NCI-H446 treated with DMSO at 0.1 percent for 48 hours (cell line): ENCODE data around the gene PGRMC2.

ENCODE experiments used
- DNase-seq: peaks from one replicate; lab custom pipeline; 2025; lab: John Stamatoyannopoulos, UW

PGRMC2 gene, protein sequence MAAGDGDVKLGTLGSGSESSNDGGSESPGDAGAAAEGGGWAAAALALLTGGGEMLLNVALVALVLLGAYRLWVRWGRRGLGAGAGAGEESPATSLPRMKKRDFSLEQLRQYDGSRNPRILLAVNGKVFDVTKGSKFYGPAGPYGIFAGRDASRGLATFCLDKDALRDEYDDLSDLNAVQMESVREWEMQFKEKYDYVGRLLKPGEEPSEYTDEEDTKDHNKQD

DNA sequence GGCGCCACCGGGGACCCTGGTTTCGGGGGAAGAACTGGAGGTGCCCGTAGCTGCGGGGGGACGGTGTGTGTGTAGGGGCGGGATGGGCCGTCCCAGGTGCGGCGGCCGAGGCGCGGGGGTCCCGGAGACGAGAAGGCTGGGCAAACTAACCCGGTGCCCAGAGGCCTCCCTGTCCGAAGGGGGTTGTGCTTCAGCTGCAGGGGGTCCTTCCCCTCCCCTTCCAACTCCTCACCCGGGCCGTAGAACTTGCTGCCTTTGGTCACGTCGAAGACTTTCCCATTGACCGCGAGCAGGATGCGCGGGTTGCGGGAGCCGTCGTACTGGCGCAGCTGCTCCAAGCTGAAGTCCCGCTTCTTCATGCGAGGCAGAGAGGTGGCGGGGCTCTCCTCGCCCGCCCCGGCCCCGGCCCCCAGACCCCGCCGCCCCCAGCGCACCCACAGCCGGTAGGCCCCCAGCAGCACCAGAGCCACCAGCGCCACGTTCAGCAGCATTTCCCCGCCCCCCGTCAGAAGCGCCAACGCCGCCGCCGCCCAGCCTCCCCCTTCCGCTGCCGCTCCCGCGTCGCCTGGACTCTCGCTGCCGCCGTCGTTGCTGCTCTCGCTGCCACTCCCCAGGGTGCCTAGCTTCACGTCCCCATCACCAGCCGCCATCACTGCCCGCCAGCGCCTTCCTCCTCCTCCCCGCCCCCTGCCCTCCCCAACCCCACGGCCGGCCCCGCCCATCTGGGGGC is at the start of gene PGRMC2:
Gene PGRMC2 (minus strand): TSS at position 673 of the 730 bp plus-strand sequence. CDS start 23 bp downstream, at position 650.
- DNase-seq = no peak

DNA sequence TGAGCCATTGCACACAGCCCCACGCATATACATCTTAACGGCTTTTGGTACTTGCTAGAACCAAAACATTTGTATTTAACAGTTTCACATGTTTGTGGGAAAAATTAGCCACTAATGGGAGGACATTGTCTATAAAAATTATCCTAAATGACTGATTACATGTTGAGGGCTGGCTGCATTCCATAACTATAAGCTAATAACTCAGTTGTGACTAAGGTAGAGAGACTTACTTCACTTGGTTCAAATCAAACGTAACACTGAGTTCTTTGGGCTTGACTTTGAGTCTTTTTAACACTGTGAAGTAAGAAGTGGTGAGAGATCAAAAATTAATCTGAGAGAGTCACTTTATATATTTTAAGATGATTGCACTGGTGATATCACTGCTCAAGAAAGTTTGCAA is 47.9 kb upstream of the PGRMC2 start:
- no peak for DNase-seq

DNA sequence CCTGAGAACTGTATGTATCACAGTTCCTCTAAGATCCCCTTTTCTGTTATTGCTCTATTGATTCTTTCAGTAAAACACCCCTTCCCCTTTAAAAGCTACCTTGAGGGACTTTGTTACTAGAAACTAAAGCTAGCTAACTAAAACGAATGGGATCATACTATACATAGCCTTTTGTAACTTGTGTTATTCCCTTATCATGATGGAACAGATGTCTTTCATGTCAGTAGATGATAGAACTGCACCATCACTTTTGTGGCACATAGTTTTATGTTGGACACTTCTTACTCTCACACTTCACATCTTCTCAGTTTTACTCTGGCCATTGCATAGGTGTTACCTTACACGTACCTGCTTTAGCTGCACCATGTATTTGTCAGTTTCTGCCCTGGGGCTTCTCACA is 46.6 kb upstream of the PGRMC2 start:
- no peak for DNase-seq

DNA sequence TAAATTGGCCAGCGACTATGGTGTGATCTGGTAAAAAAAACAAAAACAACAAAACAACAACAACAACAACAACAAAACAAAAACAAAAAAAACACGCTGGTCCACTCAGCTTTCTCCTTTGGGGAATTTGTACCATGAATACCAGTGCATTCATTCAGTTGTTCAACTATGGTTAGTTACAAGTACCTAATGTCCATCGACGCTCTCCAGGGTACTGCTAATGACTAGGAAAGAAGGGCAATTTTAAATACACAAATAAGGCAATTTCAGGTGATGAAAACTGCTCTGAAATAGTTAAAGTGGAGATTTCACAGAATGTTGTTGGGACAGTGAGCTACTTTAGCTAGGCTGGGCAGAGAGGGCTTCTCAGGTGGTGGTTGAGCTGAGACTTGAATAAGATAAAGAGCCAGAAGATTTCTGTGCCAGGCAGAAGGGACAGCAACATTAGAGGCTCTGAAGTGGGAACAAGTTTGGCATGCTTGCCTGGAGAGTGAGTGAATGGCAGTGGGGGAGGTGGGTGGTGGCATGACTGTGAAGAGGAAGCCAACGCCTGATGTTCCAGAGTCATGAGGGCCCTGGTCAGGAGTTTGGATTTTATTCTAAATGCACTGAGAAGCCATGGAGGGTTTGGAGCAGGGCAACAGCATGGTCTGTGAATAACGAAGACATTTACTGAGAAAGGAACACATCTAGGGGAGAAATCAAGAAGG is 45.9 kb upstream of the PGRMC2 start:
- DNase-seq = no peak

DNA sequence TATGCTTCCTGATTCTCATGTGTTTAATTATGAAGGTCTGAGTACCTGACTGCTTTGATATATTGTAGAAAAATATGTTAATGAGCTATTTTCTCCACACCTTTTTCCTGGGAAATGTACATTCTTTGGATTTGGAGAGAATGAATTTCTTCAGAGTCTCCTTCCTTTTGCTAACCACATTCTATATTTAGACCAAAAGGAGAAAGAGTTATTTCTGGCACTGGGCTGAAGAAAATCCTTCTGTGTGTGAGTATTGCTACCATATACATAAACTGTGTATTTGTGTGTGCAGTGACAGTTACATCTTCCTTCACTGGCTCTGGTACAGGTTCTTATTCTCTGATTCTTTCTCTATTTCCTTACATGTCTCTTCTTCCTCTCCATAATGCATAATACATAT is 44.5 kb upstream of the PGRMC2 start:
- no peak for DNase-seq

DNA sequence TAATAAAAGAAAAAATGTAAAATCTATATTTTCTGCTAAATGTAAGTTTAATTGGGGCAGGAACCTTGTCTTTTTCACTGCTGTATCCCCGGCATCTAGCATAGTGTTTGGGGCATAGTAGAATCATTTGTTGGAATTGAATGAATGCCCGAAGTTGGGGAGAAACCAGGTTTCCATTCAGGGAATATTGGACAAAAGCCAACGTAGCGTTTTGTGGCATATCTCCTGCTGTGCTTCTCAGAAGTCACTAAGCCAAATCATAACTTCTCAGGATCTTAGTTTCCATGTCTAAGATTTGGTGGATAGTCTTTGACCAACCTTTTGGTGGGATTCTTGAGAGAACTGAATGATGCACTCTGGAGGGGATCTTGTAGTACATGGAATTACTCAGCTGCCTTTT is 42.0 kb upstream of the PGRMC2 start:
- DNase-seq = no peak

DNA sequence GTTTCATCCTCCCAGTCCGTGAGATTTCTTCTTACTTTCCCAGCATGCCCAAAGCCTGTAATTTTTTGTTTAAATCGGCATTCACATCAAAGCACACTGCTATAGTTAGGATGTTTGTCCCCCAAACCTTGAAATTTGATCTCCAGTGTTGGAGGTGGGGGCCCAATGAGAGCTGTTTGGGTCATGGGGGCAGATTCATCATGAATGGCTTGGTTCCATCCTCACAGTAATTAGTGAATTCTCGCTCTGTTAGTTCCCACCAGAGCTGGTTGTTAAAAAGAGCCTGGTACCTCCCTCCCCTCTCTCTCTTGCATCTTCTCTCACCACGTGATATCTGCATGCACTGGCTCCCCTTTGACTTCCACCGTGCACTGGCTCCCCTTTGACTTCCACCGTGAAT is 40.5 kb upstream of the PGRMC2 start:
- no peak for DNase-seq

DNA sequence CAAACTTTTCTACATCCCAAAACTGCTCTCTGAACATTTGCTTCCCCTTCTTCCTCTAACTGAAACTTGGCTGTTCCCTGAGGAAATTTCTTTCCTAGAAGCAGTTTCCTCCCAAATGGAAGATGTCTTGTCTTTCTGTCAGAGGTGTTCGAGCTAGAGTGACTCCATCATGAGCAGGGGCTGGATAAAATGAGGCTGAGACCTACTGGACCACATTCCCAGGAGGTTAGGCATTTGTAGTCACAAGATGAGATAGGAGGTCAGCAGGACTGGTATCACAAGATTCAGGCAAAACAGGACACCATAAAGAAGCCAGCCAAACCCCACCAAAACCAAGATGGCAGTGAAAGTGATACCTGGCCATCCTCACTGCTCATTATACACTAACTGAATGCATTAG is 35.8 kb upstream of the PGRMC2 start:
- no peak for DNase-seq

DNA sequence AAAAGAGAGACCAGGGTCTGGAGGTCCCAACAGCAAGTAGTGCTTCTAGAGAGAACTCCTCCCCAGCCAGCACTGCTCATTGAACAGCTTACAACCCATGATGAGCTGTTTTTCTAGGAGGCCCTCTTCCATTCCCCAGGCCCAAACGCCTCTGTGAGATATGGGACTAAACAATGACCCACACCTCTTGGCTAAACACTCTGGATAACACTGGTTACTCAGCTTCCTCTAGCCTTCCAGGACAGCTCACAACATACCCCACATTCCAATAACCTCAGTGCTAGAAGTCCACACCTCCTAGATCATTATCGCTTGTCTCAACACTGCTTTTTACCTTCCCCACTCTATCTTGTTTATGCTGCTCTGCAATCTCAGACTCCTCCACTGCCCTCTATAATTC is 35.4 kb upstream of the PGRMC2 start:
- DNase-seq = no peak

DNA sequence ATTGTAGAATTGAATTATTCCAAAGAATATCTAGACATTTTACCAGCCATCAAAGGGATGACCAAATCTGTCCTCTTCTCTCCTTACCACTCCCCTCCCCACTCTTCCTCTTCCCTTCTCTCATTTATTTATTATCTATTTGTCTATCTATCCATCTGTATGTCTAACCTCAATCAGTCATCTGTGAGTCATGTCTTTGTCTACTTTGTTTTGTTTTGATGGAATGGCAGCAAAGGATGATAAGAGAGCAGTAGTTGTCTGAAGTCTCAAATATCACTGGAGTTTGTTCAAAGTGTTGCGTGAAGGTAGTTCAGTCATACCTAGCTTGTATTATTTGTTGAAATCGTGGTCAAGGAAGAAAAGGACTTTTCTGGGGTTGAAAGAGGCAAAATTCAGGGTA is 34.7 kb upstream of the PGRMC2 start:
- DNase-seq = no peak

DNA sequence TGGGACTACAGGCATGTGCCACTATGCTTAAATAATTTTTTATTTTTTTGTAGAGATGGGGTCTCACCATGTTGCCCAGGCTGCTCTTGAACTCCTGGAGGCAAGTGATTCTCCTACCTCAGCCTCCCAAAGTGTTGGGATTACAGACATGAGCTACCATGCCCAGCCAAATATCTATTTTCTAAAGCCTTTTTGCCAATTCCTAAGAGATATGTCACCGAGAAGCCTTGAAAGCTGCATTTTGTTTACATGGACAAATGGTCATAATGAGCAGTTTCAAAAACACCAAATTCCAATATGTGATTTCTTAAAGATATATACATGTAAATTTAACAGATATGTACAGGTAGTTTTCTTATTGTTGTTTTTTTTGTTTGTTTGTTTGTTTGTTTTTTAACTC is 33.0 kb upstream of the PGRMC2 start:
- no peak for DNase-seq

DNA sequence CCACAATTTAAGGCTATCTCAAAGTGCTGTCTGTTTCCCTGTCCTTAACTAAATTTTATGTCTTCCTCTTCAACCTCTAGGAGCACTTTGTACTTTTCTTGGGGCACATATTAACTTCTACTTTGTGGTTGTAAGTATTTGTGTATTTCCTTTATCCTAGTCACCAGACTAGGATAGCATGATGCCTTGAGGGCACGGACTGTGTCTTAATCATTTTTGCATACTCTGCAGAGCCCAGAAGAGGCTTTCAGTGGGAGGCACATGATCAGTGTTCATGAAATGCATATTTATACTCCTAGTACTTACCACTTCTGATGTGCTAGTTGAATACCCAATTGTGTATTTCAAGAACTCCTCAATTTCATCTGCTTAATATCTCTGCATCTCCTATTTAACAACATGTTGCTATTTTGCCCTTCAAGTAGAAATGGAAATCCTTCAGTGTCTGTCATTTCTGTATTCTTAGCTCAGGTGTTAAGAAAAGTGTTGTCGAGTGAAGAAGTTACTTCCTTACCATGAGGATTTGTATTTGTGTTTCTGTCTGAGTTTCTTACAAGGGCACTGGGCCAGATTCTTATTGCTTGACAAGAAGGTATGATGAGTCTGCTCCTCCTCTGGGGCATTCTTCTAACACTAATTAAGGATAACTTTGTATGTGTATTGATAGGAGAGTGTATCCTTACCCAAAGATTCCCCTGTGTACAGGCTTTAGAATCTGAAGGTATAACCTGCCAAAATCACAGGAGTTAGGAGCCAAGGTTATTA is 28.3 kb upstream of the PGRMC2 start:
- no peak for DNase-seq

DNA sequence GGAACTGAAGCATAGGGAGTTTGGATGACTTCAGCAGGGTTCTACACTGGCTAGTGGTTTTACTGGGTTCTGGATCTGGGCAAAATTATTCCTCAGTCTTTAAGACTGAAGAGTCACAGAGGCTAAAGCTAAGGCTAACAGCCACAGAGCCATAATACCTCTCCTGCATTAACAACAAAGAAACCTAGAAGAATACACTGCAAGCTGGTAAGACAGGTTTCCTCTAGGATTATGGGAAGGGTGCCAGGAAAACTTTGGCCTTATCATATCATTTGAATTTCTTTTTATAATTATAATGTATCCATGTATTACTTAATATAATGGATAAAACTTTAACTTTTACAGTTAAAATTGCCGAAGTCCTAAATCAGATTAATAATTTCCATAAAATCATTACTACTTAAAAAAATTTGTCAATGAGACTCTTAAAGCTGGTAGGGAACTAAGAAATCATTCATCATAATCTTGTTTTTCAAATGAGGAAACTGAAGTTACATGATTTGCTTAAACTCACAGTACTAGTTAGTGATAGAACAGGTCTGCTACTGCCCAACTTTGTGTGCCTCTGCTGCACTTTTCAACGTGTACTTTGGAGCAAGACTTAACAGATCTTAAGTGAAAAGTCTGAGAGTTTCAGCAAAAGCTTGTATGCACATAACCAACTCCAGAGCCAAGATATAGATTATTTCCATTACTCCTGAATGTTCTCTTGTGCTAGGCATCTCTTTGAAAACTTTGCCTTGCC is 24.2 kb upstream of the PGRMC2 start:
- DNase-seq = no peak

DNA sequence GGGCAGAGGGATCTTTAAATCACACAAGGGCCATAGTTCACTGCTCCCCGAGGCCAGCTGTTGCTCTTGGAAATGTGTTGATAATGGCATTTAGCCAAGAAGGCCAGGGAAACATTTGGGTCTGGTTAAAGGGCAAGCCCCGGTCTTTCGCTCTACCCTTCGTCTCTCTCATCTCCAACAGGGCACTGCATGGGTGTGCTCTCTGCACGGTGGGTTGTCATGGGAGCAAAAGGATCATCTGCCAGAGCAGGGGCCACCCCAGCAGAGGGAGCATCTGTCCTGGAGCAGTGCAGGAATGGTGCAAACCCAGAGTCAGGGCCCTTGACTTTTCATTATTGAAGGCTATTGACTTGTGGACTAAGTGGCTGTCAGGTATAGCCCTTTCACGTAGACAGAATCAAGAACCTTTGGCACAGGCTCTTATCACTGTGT is 22.7 kb upstream of the PGRMC2 start:
- DNase-seq = no peak

DNA sequence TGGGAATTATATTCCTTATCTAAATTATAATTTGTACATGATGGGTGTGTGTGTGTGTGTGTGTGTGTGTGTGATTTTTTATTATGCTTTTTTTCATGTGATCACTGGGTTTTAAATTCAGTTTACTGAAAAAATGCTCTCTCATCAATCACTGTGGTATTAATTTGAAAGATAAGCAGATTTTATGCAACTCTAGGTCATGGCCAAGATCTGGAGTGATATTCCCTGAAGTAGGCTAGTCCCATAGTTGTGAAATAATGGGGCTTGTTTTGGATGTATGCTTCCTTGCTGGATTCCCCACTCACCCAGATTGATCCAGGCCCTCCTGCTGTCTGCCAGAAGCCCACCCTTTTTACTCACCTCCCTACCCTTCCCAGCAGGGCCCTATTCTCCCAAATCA is 22.0 kb upstream of the PGRMC2 start:
- no peak for DNase-seq

DNA sequence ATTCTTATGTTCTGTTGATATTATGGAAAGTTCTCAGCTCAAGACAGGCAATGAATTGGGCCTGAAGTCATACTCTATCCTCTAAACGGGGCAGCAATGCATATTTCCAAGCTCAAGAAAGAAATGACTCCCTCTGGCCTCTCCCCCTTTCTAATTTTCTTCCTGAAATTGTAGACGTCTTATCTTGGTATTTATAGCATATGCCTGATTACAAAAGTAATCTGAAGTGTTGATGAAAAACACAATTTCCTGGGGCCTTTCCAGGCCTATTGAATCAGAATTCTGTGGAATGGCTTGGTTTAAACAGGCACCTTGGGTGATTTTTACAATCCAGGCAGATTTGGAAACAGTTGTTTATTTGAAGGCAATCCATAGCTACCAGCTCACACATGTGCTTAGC is 21.4 kb upstream of the PGRMC2 start:
- DNase-seq = no peak

DNA sequence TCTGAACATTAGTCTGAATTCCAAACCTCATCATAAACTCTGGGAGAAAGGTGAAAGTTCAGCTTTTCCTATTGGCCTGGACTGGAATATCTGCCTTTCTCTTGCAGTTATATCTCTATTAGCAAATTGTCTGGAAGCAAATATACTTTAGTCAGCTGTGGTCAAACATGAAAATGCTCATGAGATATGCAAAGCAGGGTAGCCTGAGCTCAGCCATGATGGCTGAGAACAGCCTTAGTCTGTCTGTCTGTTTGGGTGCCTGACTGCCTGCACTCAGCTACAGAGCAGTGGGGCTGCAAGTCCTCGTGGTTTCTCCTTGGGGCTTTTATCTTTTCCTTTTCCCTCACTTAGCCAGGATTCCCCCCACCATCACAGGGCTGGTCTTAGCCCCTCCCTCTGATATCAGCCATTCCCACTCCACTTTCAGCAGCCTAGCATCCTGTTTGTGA is 19.5 kb upstream of the PGRMC2 start:
- no peak for DNase-seq

DNA sequence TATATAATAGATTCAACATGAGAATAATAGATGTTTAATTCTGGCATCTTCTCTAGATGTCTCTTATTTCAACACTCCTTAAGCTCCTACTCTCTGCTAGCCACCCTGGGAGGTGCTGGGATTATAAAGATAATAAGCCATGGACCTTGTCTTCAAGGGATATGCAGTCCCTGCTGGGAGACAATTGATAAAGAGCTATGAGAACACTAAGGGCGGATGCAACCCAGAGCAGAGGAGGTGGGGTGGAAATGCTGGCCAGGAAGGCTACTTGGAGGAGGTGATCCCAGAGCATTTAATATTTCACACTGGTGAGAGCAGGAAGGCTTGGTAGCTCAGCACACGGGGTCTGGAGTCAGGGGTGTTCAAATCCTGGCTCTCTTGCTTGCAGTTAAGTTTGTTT is 18.3 kb upstream of the PGRMC2 start:
- no peak for DNase-seq

DNA sequence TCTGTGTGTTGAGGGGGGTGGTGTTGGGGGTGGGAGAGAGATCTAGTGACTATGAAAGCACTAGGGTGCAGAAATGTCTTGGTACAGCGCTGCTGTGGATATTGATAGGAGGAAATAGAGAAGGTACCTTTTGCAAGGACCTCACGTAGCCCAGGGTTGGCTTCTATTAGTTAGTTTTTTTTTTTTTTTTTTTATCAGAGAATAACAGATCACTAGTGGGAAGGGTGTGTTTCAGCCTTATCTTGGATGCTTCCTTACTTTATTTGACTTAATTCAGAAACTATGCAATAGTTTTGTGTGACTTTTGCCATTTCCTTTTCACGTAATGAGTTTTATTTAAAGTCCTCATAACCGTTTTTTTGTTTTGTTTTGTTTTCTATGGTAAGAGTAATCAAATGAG is 16.4 kb upstream of the PGRMC2 start:
- no peak for DNase-seq

DNA sequence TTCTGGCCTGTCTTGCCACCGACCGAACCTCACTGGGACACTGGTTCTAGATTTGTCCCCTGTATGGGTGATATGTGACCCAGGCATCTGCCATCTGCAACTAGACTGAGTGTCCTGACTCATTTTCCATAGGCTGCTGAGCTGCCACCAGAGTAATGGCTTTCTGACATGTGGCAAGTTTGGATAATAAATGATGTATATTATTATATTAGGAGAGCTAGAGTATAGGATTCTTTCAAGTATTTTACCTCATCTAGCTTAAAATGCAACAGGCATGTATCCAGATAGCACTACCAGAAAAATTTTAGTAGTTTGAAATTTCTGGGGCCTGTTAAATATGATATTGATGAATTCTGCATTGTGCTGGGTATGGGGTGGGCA is 15.8 kb upstream of the PGRMC2 start:
- DNase-seq = no peak

DNA sequence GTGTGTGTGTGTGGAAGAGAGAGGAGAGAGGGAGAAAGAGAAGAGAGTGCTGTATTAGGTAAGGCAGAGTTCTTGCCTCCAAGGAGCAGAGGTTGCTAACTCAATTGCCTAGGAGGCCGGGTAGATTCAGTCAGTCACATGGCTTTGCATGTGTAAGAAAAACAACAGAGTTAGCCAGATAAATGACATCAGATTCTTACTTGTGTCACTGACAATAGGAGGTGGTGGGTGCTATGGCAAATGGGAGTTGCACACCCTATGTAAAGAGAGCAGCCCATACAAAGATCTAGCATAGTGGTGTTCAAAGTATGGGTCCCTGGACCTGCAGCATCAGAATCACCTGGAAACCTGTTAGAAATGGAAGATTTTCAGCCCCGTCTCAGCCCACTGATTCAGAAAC is 14.4 kb upstream of the PGRMC2 start:
- DNase-seq = no peak

DNA sequence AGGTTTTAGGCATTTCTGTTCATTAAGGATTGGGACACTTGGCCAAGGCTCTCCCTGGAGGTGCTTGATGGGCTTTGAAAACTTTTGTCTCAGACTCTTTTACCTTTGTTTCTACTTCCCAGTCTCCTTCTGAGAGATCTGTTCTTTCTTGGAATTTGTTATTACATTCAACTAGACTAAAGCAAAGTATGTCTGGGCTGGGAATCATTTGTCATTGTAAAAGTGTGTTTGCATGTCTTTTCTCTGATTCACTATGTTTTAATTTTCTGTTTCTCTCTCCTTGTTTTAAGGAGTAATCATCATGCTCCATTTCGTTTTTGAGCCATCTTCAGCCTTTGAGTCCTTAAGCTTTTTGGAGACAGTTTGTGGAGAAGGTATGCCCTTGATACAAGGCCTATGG is 12.2 kb upstream of the PGRMC2 start:
- no peak for DNase-seq
